ENCODE measurements around the gene IQSEC1. TPM values are rescaled to one million over a fixed set of nuclear protein-coding genes. Genes with fewer than 3 reads are reported as not detected.

IQSEC1 gene
- polyA plus RNA-seq, 2 of the 4 experiments (the other 2 are of a cell fraction), result 3.7 to 10.7 TPM

GRCh38 chr3:12946251-12946648 lies 127.0 kb downstream of the IQSEC1 start:
- H3K4me1 ChIP-seq, result peaks cover 7% of the 10 kb centered on the region; the same call in 2 of the 3 replicates
- ATAC-seq (no peak), FAIRE-seq (no peak), DNase-seq (ENCODE audit: low read depth in 1 of 2, low spot score in 1 of 2) (no peak)
- H3K27ac ChIP-seq, result no peak overlapping the region
- 95% methylated on average over 6 of the region's 6 CpGs for WGBS (ENCODE audit: missing lambda C conversion rate)
- CTCF ChIA-PET, result interaction anchor here (1.0 to 1.8 kb wide), 3 partner anchors 19 to 49 kb away, joined by 3 to 6 read pairs (median 4); no protein-coding TSS in a partner anchor
- no peaks in the 10 kb centered on the region for H3K9me3 ChIP-seq
- H3K4me2 ChIP-seq, result no peak overlapping the region
- TF ChIP-seq PBX3 (IDR thresholded peaks at IDR 0.05) (no peak), HOXA7 (CRISPR knock-in tag; IDR thresholded peaks at IDR 0.05) (no peak), MAX (IDR thresholded peaks at IDR 0.05) (no peak), ATOH8 (CRISPR knock-in tag; IDR thresholded peaks at IDR 0.05; ENCODE audit: low read depth) (no peak), FOXS1 (CRISPR knock-in tag; IDR thresholded peaks at IDR 0.05) (no peak), HES2 (IDR thresholded peaks at IDR 0.05) (no peak), HMGXB4 (CRISPR knock-in tag; IDR thresholded peaks at IDR 0.05; ENCODE audit: borderline replicate concordance) (no peak), TP53 (CRISPR knock-in tag; IDR thresholded peaks at IDR 0.05) (no peak), JUN (IDR thresholded peaks at IDR 0.05) (no peak), KDM5A (IDR thresholded peaks at IDR 0.05) (no peak), NFE2L2 (conservative IDR thresholded peaks at IDR 0.05; ENCODE audit: low read length) (no peak), ESRRA (IDR thresholded peaks at IDR 0.05; ENCODE audit: borderline replicate concordance, low read length) (no peak), E2F6 (IDR thresholded peaks at IDR 0.05; ENCODE audit: borderline replicate concordance, low read depth) (no peak), EHMT2 (IDR thresholded peaks at IDR 0.05; ENCODE audit: low read depth) (no peak), RARB (CRISPR knock-in tag; IDR thresholded peaks at IDR 0.05) (no peak), ZC3H11A (IDR thresholded peaks at IDR 0.05) (no peak), USF2 (IDR thresholded peaks at IDR 0.05) (no peak), MAZ (IDR thresholded peaks at IDR 0.05; ENCODE audit: borderline replicate concordance, low read depth, low read length) (no peak)
- no peak overlapping the region for H3K4me3 ChIP-seq
- POLR2A ChIA-PET, result no interaction called here

GRCh38 chr3:12944849-12945248 lies 128.4 kb downstream of the IQSEC1 start:
- FAIRE-seq (no peak), DNase-seq (ENCODE audit: low read depth in 1 of 2, low spot score in 1 of 2) (no peak), ATAC-seq (no peak)
- TF ChIP-seq NR3C1 (IDR thresholded peaks at IDR 0.05) (no peak), CTCF (IDR thresholded peaks at IDR 0.05) (no peak), FOSB (CRISPR knock-in tag; IDR thresholded peaks at IDR 0.05) (no peak), HEYL (CRISPR knock-in tag; IDR thresholded peaks at IDR 0.05) (no peak), MYC (IDR thresholded peaks at IDR 0.05; ENCODE audit: borderline replicate concordance, low read length) (no peak), RCOR1 (IDR thresholded peaks at IDR 0.05; ENCODE audit: low read depth, low read length) (no peak), ELK1 (IDR thresholded peaks at IDR 0.05; ENCODE audit: low read depth, low read length) (no peak), TFCP2L1 (CRISPR knock-in tag; IDR thresholded peaks at IDR 0.05) (no peak), ZFP36 (IDR thresholded peaks at IDR 0.05; ENCODE audit: borderline replicate concordance, partially characterized antibody) (no peak), PBX3 (IDR thresholded peaks at IDR 0.05) (no peak), SMC3 (IDR thresholded peaks at IDR 0.05) (no peak)
- POLR2A ChIA-PET, result no interaction called here
- Histone ChIP-seq H3K4me1 (peaks cover 7% of the 10 kb centered on the region; the same call in 2 of the 3 replicates), H3K4me2 (no peak overlapping the region), H3K4me3 (no peak overlapping the region), H3K9me3 (no peaks in the 10 kb centered on the region), H3K27ac (no peak overlapping the region)
- WGBS (ENCODE audit: missing lambda C conversion rate), result 91% methylated on average over 5 of the region's 6 CpGs
- CTCF ChIA-PET, result no interaction called here

All from A549 (cell line).